ENCODE measurements around the gene CPLX4. TPM values are rescaled to one million over a fixed set of nuclear protein-coding genes. Genes with fewer than 3 reads are reported as not detected.

Gene CPLX4
- total RNA-seq, 6 experiments from 2014 or later: not detected

- no peaks in the 10 kb centered on the region for H3K9me3 Mint-ChIP-seq
- H3K4me3 Mint-ChIP-seq: peak overlapping the region; percentile 72
- no peaks in the 10 kb centered on the region for H3K36me3 Mint-ChIP-seq (ENCODE audit: low read depth)
- peak; percentile 90 for TF ChIP-seq CTCF (IDR thresholded peaks at IDR 0.05)
- H3K27me3 Mint-ChIP-seq (ENCODE audit: insufficient read depth): peaks cover 27% of the 10 kb centered on the region
- H3K4me1 Mint-ChIP-seq (ENCODE audit: low read depth): 0 out of 2 replicates have a peak, but pooled peaks cover 5% of the 10 kb centered on the region
- DNase-seq: peak; percentile 46
- H3K27ac Mint-ChIP-seq: no peak overlapping the region
Measured at GRCh38 chr18:59308248-59308937, 10.1 kb downstream of the CPLX4 start.

- Mint-ChIP-seq H3K27me3 (ENCODE audit: insufficient read depth) (peaks cover 27% of the 10 kb centered on the region), H3K4me1 (ENCODE audit: low read depth) (0 out of 2 replicates have a peak, but pooled peaks cover 2% of the 10 kb centered on the region)
Measured at GRCh38 chr18:59306640-59307039, 11.8 kb downstream of the CPLX4 start.

GRCh38 chr18:59305295-59305694, 13.2 kb downstream of the CPLX4 start:
- no peaks in the 10 kb centered on the region for H3K4me1 Mint-ChIP-seq (ENCODE audit: low read depth)
- no peak for DNase-seq
- peaks cover 31% of the 10 kb centered on the region for H3K27me3 Mint-ChIP-seq (ENCODE audit: insufficient read depth)
- TF ChIP-seq CTCF (IDR thresholded peaks at IDR 0.05): no peak
- no peak overlapping the region for H3K4me3 Mint-ChIP-seq
- no peaks in the 10 kb centered on the region for H3K36me3 Mint-ChIP-seq (ENCODE audit: low read depth)
- H3K9me3 Mint-ChIP-seq: no peaks in the 10 kb centered on the region
- no peak overlapping the region for H3K27ac Mint-ChIP-seq

More at GRCh38 chr18:59306640-59307039, 11.8 kb downstream of the CPLX4 start:
- Mint-ChIP-seq H3K27ac (no peak overlapping the region), H3K9me3 (no peaks in the 10 kb centered on the region), H3K4me3 (no peak overlapping the region), H3K36me3 (ENCODE audit: low read depth) (no peaks in the 10 kb centered on the region)
- DNase-seq: no peak
- no peak for TF ChIP-seq CTCF (IDR thresholded peaks at IDR 0.05)

- no peak overlapping the region for H3K27ac Mint-ChIP-seq
- TF ChIP-seq CTCF (IDR thresholded peaks at IDR 0.05): no peak
- H3K36me3 Mint-ChIP-seq (ENCODE audit: low read depth): no peaks in the 10 kb centered on the region
- no peak overlapping the region for H3K4me3 Mint-ChIP-seq
- H3K4me1 Mint-ChIP-seq (ENCODE audit: low read depth): no peaks in the 10 kb centered on the region
- H3K9me3 Mint-ChIP-seq: no peaks in the 10 kb centered on the region
- H3K27me3 Mint-ChIP-seq (ENCODE audit: insufficient read depth): peaks cover 31% of the 10 kb centered on the region
- no peak for DNase-seq
Measured at GRCh38 chr18:59303656-59304195, 14.7 kb downstream of the CPLX4 start.

- Mint-ChIP-seq H3K9me3 (no peaks in the 10 kb centered on the region), H3K4me3 (no peak overlapping the region), H3K27me3 (ENCODE audit: insufficient read depth) (peaks cover 29% of the 10 kb centered on the region), H3K27ac (no peak overlapping the region), H3K36me3 (ENCODE audit: low read depth) (no peaks in the 10 kb centered on the region), H3K4me1 (ENCODE audit: low read depth) (no peaks in the 10 kb centered on the region)
- no peak for TF ChIP-seq CTCF (IDR thresholded peaks at IDR 0.05)
- no peak for DNase-seq
Measured at GRCh38 chr18:59303006-59303405, 15.4 kb downstream of the CPLX4 start.
